ENCODE measurements around the gene HPCAL1. TPM values are rescaled to one million over a fixed set of nuclear protein-coding genes. Genes with fewer than 3 reads are reported as not detected.

The HPCAL1 gene
- total RNA-seq, 3 donors from 2014 or later (not counting 1 experiment from before 2014, with no cell fraction given): 31.1 to 45.2 (median 39.8) TPM

GRCh38 chr2:10473121-10473756, 170.5 kb downstream of the HPCAL1 start:
- Mint-ChIP-seq H3K27me3 (ENCODE audit: low read depth in 2 of 2) (peaks cover 0 to 4% of the 10 kb centered on the region in 2 donors), H3K4me3 (no peak overlapping the region), H3K36me3 (no peaks in the 10 kb centered on the region), H3K4me1 (peaks cover 6 to 11% of the 10 kb centered on the region in 2 donors), H3K9me3 (no peaks in the 10 kb centered on the region), H3K27ac (no peak overlapping the region)
- no peak for DNase-seq
- TF ChIP-seq, protein P1, sequence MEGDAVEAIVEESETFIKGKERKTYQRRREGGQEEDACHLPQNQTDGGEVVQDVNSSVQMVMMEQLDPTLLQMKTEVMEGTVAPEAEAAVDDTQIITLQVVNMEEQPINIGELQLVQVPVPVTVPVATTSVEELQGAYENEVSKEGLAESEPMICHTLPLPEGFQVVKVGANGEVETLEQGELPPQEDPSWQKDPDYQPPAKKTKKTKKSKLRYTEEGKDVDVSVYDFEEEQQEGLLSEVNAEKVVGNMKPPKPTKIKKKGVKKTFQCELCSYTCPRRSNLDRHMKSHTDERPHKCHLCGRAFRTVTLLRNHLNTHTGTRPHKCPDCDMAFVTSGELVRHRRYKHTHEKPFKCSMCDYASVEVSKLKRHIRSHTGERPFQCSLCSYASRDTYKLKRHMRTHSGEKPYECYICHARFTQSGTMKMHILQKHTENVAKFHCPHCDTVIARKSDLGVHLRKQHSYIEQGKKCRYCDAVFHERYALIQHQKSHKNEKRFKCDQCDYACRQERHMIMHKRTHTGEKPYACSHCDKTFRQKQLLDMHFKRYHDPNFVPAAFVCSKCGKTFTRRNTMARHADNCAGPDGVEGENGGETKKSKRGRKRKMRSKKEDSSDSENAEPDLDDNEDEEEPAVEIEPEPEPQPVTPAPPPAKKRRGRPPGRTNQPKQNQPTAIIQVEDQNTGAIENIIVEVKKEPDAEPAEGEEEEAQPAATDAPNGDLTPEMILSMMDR (IDR thresholded peaks at IDR 0.05): no peak
- Histone ChIP-seq H3K27me3 (ENCODE audit: control insufficient read depth, insufficient read depth, low read length) (no peaks in the 10 kb centered on the region), H3K4me3 (ENCODE audit: low read length) (no peak overlapping the region), H3K27ac (ENCODE audit: low read length) (no peak overlapping the region), H3K9me3 (ENCODE audit: control insufficient read depth, insufficient read depth, low read length) (no peaks in the 10 kb centered on the region), H3K36me3 (ENCODE audit: control insufficient read depth, insufficient read depth, low read length) (no peaks in the 10 kb centered on the region), H3K4me1 (ENCODE audit: control insufficient read depth, insufficient read depth, low read length) (no peaks in the 10 kb centered on the region)
- ATAC-seq: no peak
- intact Hi-C loops (cut with micrococcal nuclease): no loop called here
- WGBS (ENCODE audit: insufficient coverage): 75% methylated on average over 4 of the region's 5 CpGs

- ATAC-seq: no peak
- H3K27me3 ChIP-seq (ENCODE audit: control insufficient read depth, insufficient read depth, low read length): no peaks in the 10 kb centered on the region
- no peaks in the 10 kb centered on the region for H3K36me3 Mint-ChIP-seq
Measured at GRCh38 chr2:10475221-10475722, 172.6 kb downstream of the HPCAL1 start.

DNA sequence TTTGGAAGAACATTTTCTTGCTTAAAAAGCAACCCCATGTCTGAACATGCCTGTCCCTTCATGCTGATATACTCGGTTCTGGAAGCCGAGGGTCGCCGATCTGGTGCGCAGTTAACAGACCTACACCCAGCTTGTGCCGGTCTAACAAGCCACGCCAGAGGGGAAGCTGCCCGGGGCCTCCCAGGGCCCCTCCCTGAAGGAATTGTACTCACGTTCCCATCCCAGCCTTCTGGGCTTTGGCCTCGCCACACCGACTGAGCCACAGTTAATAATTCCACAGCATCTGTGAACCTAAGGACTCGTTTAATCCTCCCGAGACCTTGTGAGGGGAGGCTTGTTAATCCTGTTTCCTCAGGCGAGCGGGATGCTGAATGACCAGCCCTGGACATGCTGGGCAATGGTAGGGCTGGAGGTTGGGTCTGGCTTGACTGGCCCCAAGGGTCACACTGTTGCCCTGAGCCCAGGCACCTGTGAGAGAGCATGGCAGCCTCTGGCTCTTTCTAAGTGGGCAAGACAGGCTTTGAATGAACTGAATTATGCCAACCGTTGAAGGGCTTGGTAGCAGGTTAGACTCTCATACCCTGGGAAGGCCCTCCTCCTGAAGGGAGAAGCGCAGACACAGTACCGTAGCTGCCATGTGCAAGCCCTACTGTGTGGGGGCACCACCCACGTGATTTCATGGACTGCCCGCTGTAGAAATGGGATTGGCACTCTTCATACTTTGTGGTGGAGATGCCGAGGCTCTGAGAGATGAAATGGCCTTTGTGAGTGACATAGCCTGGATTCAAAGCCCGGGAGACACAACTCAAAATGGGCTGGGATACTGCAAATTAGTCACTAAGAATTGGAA, 173.3 kb downstream of the HPCAL1 start:
- WGBS (ENCODE audit: insufficient coverage): 93% methylated on average over 22 of the region's 22 CpGs
- Histone ChIP-seq H3K27me3 (ENCODE audit: control insufficient read depth, insufficient read depth, low read length) (no peaks in the 10 kb centered on the region), H3K27ac (ENCODE audit: low read length) (no peak overlapping the region), H3K4me1 (ENCODE audit: control insufficient read depth, insufficient read depth, low read length) (no peaks in the 10 kb centered on the region), H3K9me3 (ENCODE audit: control insufficient read depth, insufficient read depth, low read length) (no peaks in the 10 kb centered on the region), H3K4me3 (ENCODE audit: low read length) (no peak overlapping the region), H3K36me3 (ENCODE audit: control insufficient read depth, insufficient read depth, low read length) (no peaks in the 10 kb centered on the region)
- H3K9me3 Mint-ChIP-seq: no peaks in the 10 kb centered on the region
- ATAC-seq (no peak), DNase-seq (no peak)
- no peak overlapping the region for H3K27ac Mint-ChIP-seq
- intact Hi-C loops (cut with micrococcal nuclease): no loop called here
- H3K27me3 Mint-ChIP-seq (ENCODE audit: low read depth in 2 of 2): peaks cover 0 to 8% of the 10 kb centered on the region in 2 donors
- TF ChIP-seq, protein P1 (IDR thresholded peaks at IDR 0.05): no peak
- H3K36me3 Mint-ChIP-seq: no peaks in the 10 kb centered on the region
- peaks cover 6 to 17% of the 10 kb centered on the region in 2 donors for H3K4me1 Mint-ChIP-seq
- H3K4me3 Mint-ChIP-seq: no peak overlapping the region

More at GRCh38 chr2:10475221-10475722, 172.6 kb downstream of the HPCAL1 start:
- TF ChIP-seq, protein P1 (IDR thresholded peaks at IDR 0.05): no peak
- Histone ChIP-seq H3K9me3 (ENCODE audit: control insufficient read depth, insufficient read depth, low read length) (no peaks in the 10 kb centered on the region), H3K36me3 (ENCODE audit: control insufficient read depth, insufficient read depth, low read length) (no peaks in the 10 kb centered on the region), H3K4me3 (ENCODE audit: low read length) (no peak overlapping the region), H3K4me1 (ENCODE audit: control insufficient read depth, insufficient read depth, low read length) (no peaks in the 10 kb centered on the region), H3K27ac (ENCODE audit: low read length) (no peak overlapping the region)
- no peak overlapping the region for H3K4me3 Mint-ChIP-seq
- no peak overlapping the region for H3K27ac Mint-ChIP-seq
- WGBS (ENCODE audit: insufficient coverage): 92% methylated on average over 21 of the region's 21 CpGs
- H3K9me3 Mint-ChIP-seq: no peaks in the 10 kb centered on the region
- peaks cover 0 to under 1% of the 10 kb centered on the region in 2 donors for H3K27me3 Mint-ChIP-seq (ENCODE audit: low read depth in 2 of 2)
- intact Hi-C loops (cut with micrococcal nuclease): no loop called here
- H3K4me1 Mint-ChIP-seq: peaks cover 6 to 11% of the 10 kb centered on the region in 2 donors
- no peak for DNase-seq
